ENCODE measurements around the gene CMTM8.

Gene CMTM8

DNA sequence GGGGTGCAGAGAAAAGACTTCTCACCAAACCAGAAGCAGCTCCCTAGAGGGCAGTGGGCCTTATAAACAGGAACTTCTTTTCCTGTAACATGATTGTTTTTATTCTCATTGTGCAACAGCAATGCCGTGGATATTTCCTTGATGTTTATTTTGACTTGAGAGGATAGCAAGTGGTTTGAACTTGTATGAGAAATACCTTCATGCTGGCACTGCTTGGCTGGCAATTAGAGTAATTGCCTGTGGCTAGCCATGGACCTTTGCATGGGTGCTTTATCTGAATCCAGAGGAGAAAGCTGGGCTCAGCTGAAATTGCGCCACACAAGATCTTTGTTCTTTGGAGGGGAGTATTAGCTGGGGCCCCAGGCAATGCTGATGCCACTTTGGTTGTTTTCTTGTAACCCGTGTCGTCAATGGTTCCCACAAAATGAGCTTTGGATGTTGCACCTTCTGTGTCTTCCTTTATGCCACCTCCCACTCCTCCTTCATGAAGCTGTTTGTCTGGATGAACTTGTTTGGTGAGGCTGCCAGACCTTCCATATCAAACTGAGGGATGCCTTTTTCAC lies 37.9 kb downstream of the CMTM8 start:
- no peak overlapping the region for H3K27ac ChIP-seq
- TF ChIP-seq CTCF (IDR thresholded peaks at IDR 0.05): no peak
- H3K4me3 ChIP-seq: no peak overlapping the region
- DNase-seq (ENCODE audit: low spot score): no peak

DNA sequence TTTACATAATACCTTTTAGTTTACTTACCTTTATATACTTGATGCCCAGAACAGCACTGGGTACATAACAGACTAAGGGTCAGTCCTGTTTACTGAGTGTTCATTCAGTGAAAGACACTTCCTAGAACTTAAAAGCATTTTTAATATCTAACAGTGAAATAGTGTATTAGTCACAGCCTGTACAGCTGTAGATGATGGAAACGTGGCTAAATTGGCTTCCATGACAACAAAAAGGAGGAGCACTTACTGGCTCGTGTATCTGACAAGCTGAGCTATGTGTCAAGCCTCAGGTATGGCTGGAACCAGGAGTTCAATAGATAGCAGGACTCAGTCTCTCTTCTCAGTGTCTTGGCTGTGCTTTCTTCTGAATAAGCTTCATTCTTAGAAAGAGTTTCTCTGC lies 40.2 kb downstream of the CMTM8 start:
- no peak for DNase-seq (ENCODE audit: low spot score)
- Histone ChIP-seq H3K4me3 (no peak overlapping the region), H3K27ac (no peak overlapping the region)
- TF ChIP-seq CTCF (IDR thresholded peaks at IDR 0.05): no peak

- Histone ChIP-seq H3K27ac (no peak overlapping the region), H3K4me3 (no peak overlapping the region)
- no peak for DNase-seq (ENCODE audit: low spot score)
- TF ChIP-seq CTCF (IDR thresholded peaks at IDR 0.05): no peak
These were observed 41.9 kb downstream of the CMTM8 start for GRCh38 chr3:32280262-32280910.

DNA sequence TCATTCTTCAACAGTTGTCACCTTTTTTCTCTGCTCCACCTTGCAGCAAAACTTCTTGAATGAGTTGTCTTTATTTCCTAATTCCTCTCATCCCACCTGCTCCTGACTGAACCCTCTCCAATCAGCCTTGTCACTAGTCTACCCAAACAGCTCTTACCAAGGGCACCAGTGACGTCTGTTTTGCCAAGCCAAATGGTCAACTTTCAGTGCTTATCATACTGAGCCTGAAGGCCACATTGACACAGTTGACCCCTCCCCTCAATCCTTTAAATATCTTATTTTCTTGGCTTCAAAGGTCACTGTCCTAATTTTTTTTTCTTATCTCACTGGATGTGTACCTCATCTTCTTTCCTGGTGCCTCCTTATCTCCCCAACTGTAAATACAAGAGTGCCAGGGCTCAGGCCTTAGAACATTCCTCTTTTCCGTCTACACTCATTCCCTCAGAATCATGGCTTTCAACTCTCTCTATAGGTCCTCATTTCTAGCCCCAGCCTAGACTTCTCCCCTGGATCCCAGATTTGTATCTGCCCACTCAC lies 43.2 kb downstream of the CMTM8 start:
- no peak for DNase-seq (ENCODE audit: low spot score)
- TF ChIP-seq CTCF (IDR thresholded peaks at IDR 0.05): no peak
- no peak overlapping the region for H3K27ac ChIP-seq
- no peak overlapping the region for H3K4me3 ChIP-seq

DNA sequence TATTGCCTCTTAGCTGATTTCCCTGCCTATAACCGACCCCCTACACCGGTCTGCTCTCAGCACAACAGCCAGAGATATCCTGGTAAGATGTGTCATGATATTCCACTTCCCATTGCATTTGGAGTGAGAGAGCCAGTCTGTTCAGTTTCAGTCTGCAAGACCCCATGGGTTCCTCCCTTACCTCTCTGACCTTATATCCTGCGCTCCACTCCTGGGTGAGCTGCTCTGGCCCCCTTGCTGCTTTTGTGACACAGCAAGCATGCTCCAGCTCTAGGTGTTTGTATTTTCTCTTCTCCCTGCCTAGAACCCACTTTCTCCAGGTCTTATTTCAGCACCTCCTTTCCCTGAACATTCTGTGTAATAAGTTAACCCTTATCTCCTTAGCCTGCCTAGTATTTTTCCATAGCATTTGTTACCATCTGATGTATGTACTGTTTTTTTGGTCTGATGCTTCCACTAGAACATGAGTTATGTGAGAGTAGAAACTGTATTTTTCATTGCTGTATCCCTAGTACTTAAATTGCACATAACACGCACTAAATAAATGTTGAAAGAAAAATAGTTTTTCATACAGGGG lies 44.2 kb downstream of the CMTM8 start:
- no peak for DNase-seq (ENCODE audit: low spot score)
- TF ChIP-seq CTCF (IDR thresholded peaks at IDR 0.05): no peak
- H3K4me3 ChIP-seq: no peak overlapping the region
- no peak overlapping the region for H3K27ac ChIP-seq

- no peak overlapping the region for H3K4me3 ChIP-seq
- H3K27ac ChIP-seq: no peak overlapping the region
- no peak for TF ChIP-seq CTCF (IDR thresholded peaks at IDR 0.05)
- DNase-seq (ENCODE audit: low spot score): no peak
These were observed 44.8 kb downstream of the CMTM8 start for GRCh38 chr3:32283304-32283703.

Data from coronary artery (tissue), 2 donors.